ENCODE measurements around the gene TIMM10B. TPM values are rescaled to one million over a fixed set of nuclear protein-coding genes. Genes with fewer than 3 reads are reported as not detected.

The TIMM10B gene
- total RNA-seq, 4 donors from 2014 or later: 10.0 to 14.5 (median 12.4) TPM

- in situ Hi-C loops (cut with MboI; ENCODE audit: low sequenced_read_pairs in 4 of 4): no loop called here
- H3K27ac ChIP-seq: no peak overlapping the region
- no peaks in the 10 kb centered on the region for H3K27me3 ChIP-seq
- H3K4me3 ChIP-seq: no peak overlapping the region
- no peaks in the 10 kb centered on the region for H3K9me3 ChIP-seq
- no peak for DNase-seq
- H3K36me3 ChIP-seq: no peaks in the 10 kb centered on the region
- intact Hi-C loops (cut with DNase I; ENCODE audit: low total_unique reads): no loop called here
- no peaks in the 10 kb centered on the region for H3K4me1 ChIP-seq
- TF ChIP-seq POLR2A (IDR thresholded peaks at IDR 0.05) (no peak), CTCF (IDR thresholded peaks at IDR 0.05 in 4 of 5, conservative IDR thresholded peaks at IDR 0.05 in 1 of 5) (no peak)
- no peak for ATAC-seq
These were observed 43.3 kb upstream of the TIMM10B start for GRCh38 chr11:6437993-6438392.

- peak; percentile 15 to 29 for DNase-seq
- ATAC-seq: peak; percentile 43 to 72
- peak in 3 of 5 experiments; percentile 39 to 63 (median 56) for TF ChIP-seq CTCF (IDR thresholded peaks at IDR 0.05 in 4 of 5, conservative IDR thresholded peaks at IDR 0.05 in 1 of 5)
- no peak for TF ChIP-seq POLR2A (IDR thresholded peaks at IDR 0.05)
These were observed 42.2 kb upstream of the TIMM10B start for GRCh38 chr11:6438979-6439571.

GRCh38 chr11:6440906-6441358 lies 40.4 kb upstream of the TIMM10B start, which contains the start of gene HPX:
Gene HPX, minus strand, starts transcription at chr11:6440987. Its CDS starts 24 bp downstream, at chr11:6440963.
- ATAC-seq (no peak), DNase-seq (no peak)
- TF ChIP-seq CTCF (IDR thresholded peaks at IDR 0.05 in 4 of 5, conservative IDR thresholded peaks at IDR 0.05 in 1 of 5) (no peak), POLR2A (IDR thresholded peaks at IDR 0.05) (no peak)
- intact Hi-C loops (cut with DNase I; ENCODE audit: low total_unique reads) (loop anchor here (5.0 kb wide), 1 partner anchor 61 kb away; no protein-coding TSS in a partner anchor), in situ Hi-C loops (cut with MboI; ENCODE audit: low sequenced_read_pairs in 4 of 4) (loop anchor here (5.0 to 10.0 kb wide), 2 partner anchors 64 to 66 kb away; no protein-coding TSS in a partner anchor)
- Histone ChIP-seq H3K9me3 (no peaks in the 10 kb centered on the region), H3K27me3 (no peaks in the 10 kb centered on the region), H3K4me3 (no peak within 1 kb of the TSS), H3K4me1 (no peaks in the 10 kb centered on the region), H3K36me3 (no peaks in the 10 kb centered on the region), H3K27ac (no peak within 1 kb of the TSS)

More at GRCh38 chr11:6438979-6439571, 42.2 kb upstream of the TIMM10B start:
- Histone ChIP-seq H3K27ac (no peak overlapping the region), H3K36me3 (no peaks in the 10 kb centered on the region), H3K4me1 (no peaks in the 10 kb centered on the region), H3K9me3 (no peaks in the 10 kb centered on the region), H3K4me3 (no peak overlapping the region), H3K27me3 (no peaks in the 10 kb centered on the region)
- in situ Hi-C loops (cut with MboI; ENCODE audit: low sequenced_read_pairs in 4 of 4): no loop called here
- intact Hi-C loops (cut with DNase I; ENCODE audit: low total_unique reads): no loop called here

- Histone ChIP-seq H3K4me3 (no peak overlapping the region), H3K9me3 (no peaks in the 10 kb centered on the region), H3K36me3 (no peaks in the 10 kb centered on the region), H3K27me3 (no peaks in the 10 kb centered on the region), H3K27ac (no peak overlapping the region), H3K4me1 (no peaks in the 10 kb centered on the region)
- ATAC-seq (no peak), DNase-seq (no peak)
- intact Hi-C loops (cut with DNase I; ENCODE audit: low total_unique reads): loop anchor here (2.0 to 5.0 kb wide), 2 partner anchors 24 to 60 kb away; partner anchors contain the start of gene APBB1
- TF ChIP-seq POLR2A (IDR thresholded peaks at IDR 0.05) (no peak), CTCF (IDR thresholded peaks at IDR 0.05 in 4 of 5, conservative IDR thresholded peaks at IDR 0.05 in 1 of 5) (no peak)
- in situ Hi-C loops (cut with MboI; ENCODE audit: low sequenced_read_pairs in 4 of 4): loop anchor here (5.0 to 10.0 kb wide), 2 partner anchors 65 to 68 kb away; no protein-coding TSS in a partner anchor
These were observed 38.9 kb upstream of the TIMM10B start for GRCh38 chr11:6442441-6442840.

Measured in gastrocnemius medialis (tissue), 4 donors.